Ovary (tissue), 3 donors: ENCODE results near the gene ZNF266.

Source experiments
- EP300 ChIP-seq: sonication (generic); formaldehyde crosslinking; IDR thresholded peaks from one replicate; pipeline ENCODE4 v1.6.1; 2017; ENCODE audit warnings: antibody characterized with exemption
- POLR2A ChIP-seq: fragments of 450-650 bp; IDR thresholded peaks from one replicate; pipeline ENCODE4 v1.6.1; 2017; ENCODE audit warnings: antibody characterized with exemption, mild to moderate bottlenecking, moderate library complexity
- TF ChIP-seq, protein P1 (sequence below), 3 donors: fragments of 450-650 bp in 2 of 3; fragments of 200-600 bp in 1 of 3; IDR thresholded peaks; one replicate each; pipeline versions ENCODE4 v1.5.1 to v1.8.0; 2016 to 2022; ENCODE audit warnings: antibody characterized with exemption in 3 of 3, mild to moderate bottlenecking in 1 of 3
- donor health status: DM: no; HTN: no; CAD: no.

DNA sequence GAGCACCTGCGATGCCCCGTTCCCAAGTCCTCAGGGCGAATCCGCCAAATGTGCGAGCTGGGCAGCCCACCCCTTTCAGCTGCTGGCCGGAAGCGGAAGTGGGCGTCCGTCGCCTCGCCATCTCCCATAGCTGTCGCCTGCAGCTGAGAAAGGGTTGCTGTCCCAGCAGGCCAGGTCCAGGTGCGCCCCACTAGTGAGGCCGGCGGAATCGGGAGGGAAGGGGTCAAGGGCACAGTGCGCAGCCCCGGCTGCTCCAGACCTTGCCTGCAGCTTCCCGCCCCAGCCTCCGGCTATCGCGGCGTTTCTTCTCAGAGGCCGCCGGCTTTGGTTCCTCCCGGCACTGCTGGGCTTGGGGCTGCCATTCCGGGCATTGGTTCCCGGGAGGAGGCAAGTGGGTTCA, 72.5 kb downstream of the ZNF266 start, which contains the start of gene ZNF177:
- TF ChIP-seq, protein P1, sequence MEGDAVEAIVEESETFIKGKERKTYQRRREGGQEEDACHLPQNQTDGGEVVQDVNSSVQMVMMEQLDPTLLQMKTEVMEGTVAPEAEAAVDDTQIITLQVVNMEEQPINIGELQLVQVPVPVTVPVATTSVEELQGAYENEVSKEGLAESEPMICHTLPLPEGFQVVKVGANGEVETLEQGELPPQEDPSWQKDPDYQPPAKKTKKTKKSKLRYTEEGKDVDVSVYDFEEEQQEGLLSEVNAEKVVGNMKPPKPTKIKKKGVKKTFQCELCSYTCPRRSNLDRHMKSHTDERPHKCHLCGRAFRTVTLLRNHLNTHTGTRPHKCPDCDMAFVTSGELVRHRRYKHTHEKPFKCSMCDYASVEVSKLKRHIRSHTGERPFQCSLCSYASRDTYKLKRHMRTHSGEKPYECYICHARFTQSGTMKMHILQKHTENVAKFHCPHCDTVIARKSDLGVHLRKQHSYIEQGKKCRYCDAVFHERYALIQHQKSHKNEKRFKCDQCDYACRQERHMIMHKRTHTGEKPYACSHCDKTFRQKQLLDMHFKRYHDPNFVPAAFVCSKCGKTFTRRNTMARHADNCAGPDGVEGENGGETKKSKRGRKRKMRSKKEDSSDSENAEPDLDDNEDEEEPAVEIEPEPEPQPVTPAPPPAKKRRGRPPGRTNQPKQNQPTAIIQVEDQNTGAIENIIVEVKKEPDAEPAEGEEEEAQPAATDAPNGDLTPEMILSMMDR (IDR thresholded peaks at IDR 0.05) = no peak
- TF ChIP-seq POLR2A (no peak), EP300 (no peak)
